HepG2 (cell line): Measurements from ENCODE around the gene RMDN2. TPM values are rescaled to one million over a fixed set of nuclear protein-coding genes. Genes with fewer than 3 reads are reported as not detected.

ENCODE experiments used
- ATAC-seq: fragments of 200-7000 bp; cut with Tn5 transposase; 3 replicates; pipeline ENCODE4 v1.9.1; 2020; ENCODE audit warnings: mild to moderate bottlenecking, moderate library complexity
- BruUV-seq: library from RNA; stranded (reverse); fragments of 400-500 nt; replicated peaks from 2 replicates; lab custom pipeline; 2021; lab: Mats Ljungman, UMichigan
- CTCF ChIA-PET: fragments of 300-600 bp; formaldehyde crosslinking; extraction: SDS; loops from one replicate; lab custom pipeline; 2021; ENCODE audit warnings: low total read pairs, inconsistent platforms, low intra/inter-chr PET ratio; lab: Yijun Ruan, JAX
- POLR2A ChIA-PET: fragments of 350-600 bp; sonication (Branson Sonifier 250); formaldehyde crosslinking; loops from one replicate; lab custom pipeline; 2020; ENCODE audit warnings: antibody characterized with exemption, inconsistent platforms; lab: Yijun Ruan, JAX
- DNase-seq: peaks from one replicate; pipeline ENCODE4 v3.0.0-alpha.2; 2015; ENCODE audit warnings: low spot score
- FAIRE-seq: peaks from 3 replicates; lab custom pipeline; 2011; peaks lifted over from hg19 to GRCh38; lab: Jason Lieb, UNC
- H2AFZ ChIP-seq: one replicate; pipeline ENCODE4 v1.6.1; 2011; ENCODE audit warnings: low read length, inconsistent platforms
- H3K27ac ChIP-seq: fragments of 300-600 bp; 3 replicates; pipeline ENCODE4 v1.8.0; 2011; ENCODE audit warnings: mixed run types, mild to moderate bottlenecking, mixed read lengths, low read length, inconsistent platforms; ENCODE audit not compliant: insufficient read depth; ENCODE audit errors: extremely low read length
- H3K27me3 ChIP-seq, 2 experiments: fragments of 200-600 bp in 1 of 2; 2 replicates in 1 of 2; 3 replicates in 1 of 2; pipeline versions ENCODE4 v1.6.0 to v1.8.0; 2011; ENCODE audit warnings: low read length in 2 of 2, mild to moderate bottlenecking in 2 of 2, moderate library complexity in 2 of 2, inconsistent platforms in 1 of 2; ENCODE audit not compliant: insufficient read depth in 2 of 2, control insufficient read depth in 1 of 2
- H3K36me3 ChIP-seq, 2 experiments: fragments of 200-600 bp in 1 of 2; replicated peaks in 1 of 2; 2 replicates in 1 of 2; 3 replicates in 1 of 2; pipeline versions ENCODE4 v1.5.1 to v1.8.0; 2011; ENCODE audit warnings: low read length in 2 of 2, inconsistent platforms in 1 of 2; ENCODE audit not compliant: insufficient read depth in 2 of 2, control insufficient read depth in 1 of 2
- H3K4me1 ChIP-seq: 2 replicates; pipeline ENCODE4 v1.5.1; 2012; ENCODE audit warnings: low read length, inconsistent platforms; ENCODE audit not compliant: insufficient read depth
- H3K4me2 ChIP-seq: 2 replicates; pipeline ENCODE4 v1.6.0; 2011; ENCODE audit warnings: low read depth, low read length, inconsistent platforms
- H3K4me3 ChIP-seq, 3 experiments: fragments of 200-600 bp in 1 of 3; sonication (generic), shearing (Covaris generic) in 1 of 3; replicated peaks in 1 of 3; 2 replicates each; pipeline ENCODE4 v1.5.1; 2011 to 2016; ENCODE audit warnings: low read length in 3 of 3, inconsistent platforms in 2 of 3, low read depth in 2 of 3, mild to moderate bottlenecking in 2 of 3, control low read depth in 1 of 3, mixed read lengths in 1 of 3; ENCODE audit not compliant: insufficient read depth in 1 of 3
- H3K79me2 ChIP-seq: one replicate; pipeline ENCODE4 v1.6.1; 2011; ENCODE audit warnings: low read length, inconsistent platforms; ENCODE audit not compliant: insufficient read depth
- H3K9ac ChIP-seq: 2 replicates; pipeline ENCODE4 v1.6.0; 2011; ENCODE audit warnings: mild to moderate bottlenecking, low read depth, low read length, inconsistent platforms; ENCODE audit not compliant: insufficient read depth
- H3K9me3 ChIP-seq: 2 replicates; pipeline ENCODE4 v1.5.1; 2012; ENCODE audit warnings: mild to moderate bottlenecking, low read length
- H4K20me1 ChIP-seq: 2 replicates; pipeline ENCODE4 v1.6.0; 2011; ENCODE audit warnings: inconsistent platforms, mild to moderate bottlenecking, low read length, moderate library complexity; ENCODE audit not compliant: insufficient read depth
- FOSL2 ChIP-seq: sonication (generic); formaldehyde crosslinking; IDR thresholded peaks from 2 replicates; pipeline ENCODE4 v1.4.0; 2020; ENCODE audit warnings: missing genetic modification reagents
- GMEB2 ChIP-seq: IDR thresholded peaks from 2 replicates; pipeline ENCODE4 v1.6.1; 2016; ENCODE audit warnings: missing biosample characterization, missing genetic modification reagents, low read depth
- KAT2B ChIP-seq: fragments of 150-350 bp; IDR thresholded peaks from 2 replicates; pipeline ENCODE4 v1.6.1; 2014; ENCODE audit warnings: low read depth, low read length, borderline replicate concordance
- NBN ChIP-seq: fragments of 450-650 bp; conservative IDR thresholded peaks from 2 replicates; pipeline ENCODE4 v1.6.1; 2017
- NRL ChIP-seq: sonication (generic); formaldehyde crosslinking; IDR thresholded peaks from 2 replicates; pipeline ENCODE4 v1.5.0; 2020; ENCODE audit warnings: missing genetic modification reagents, mild to moderate bottlenecking, moderate library complexity, borderline replicate concordance
- PAXIP1 ChIP-seq: sonication (generic); formaldehyde crosslinking; conservative IDR thresholded peaks from 2 replicates; pipeline ENCODE4 v1.4.0; 2020; ENCODE audit warnings: mild to moderate bottlenecking, missing genetic modification reagents, moderate library complexity
- POGK ChIP-seq: sonication (generic); formaldehyde crosslinking; conservative IDR thresholded peaks from 2 replicates; pipeline ENCODE4 v1.8.0; 2022; ENCODE audit warnings: mild to moderate bottlenecking, moderate library complexity, missing genetic modification reagents
- SNAPC5 ChIP-seq: sonication (generic); formaldehyde crosslinking; IDR thresholded peaks from 2 replicates; pipeline ENCODE4 v1.8.1; 2023; ENCODE audit warnings: mild to moderate bottlenecking, missing genetic modification reagents, borderline replicate concordance
- STAT5B ChIP-seq: sonication (generic); formaldehyde crosslinking; IDR thresholded peaks from 2 replicates; pipeline ENCODE4 v1.4.0; 2020; ENCODE audit warnings: missing genetic modification reagents
- WGBS: methylation state at CpG from one replicate; pipeline ENCODE4 v1.1.6; 2017; ENCODE audit warnings: low lambda C conversion rate; 5-methylcytosine and 5-hydroxymethylcytosine counted together
- in situ Hi-C: cut with HindIII; loops from 2 replicates; pipeline ENCODE4 v1.10.0; 2017; ENCODE audit warnings: low pct_unique_long_range_greater_than_20kb; ENCODE audit not compliant: extremely low pct_ligation_motif_present
- intact Hi-C: fragments of 100-400 bp; cut with micrococcal nuclease; formaldehyde crosslinking; loops from one replicate; pipeline ENCODE4 v1.10.0; 2022; ENCODE audit not compliant: unreplicated experiment
- polyA plus RNA-seq, 8 experiments: library from polyadenylated mRNA; depleted of rRNA in 3 of 8; stranded (reverse) in 7 of 8; unstranded in 1 of 8; fragments of >200 nt; fragmentation: Illumina TruSeq in 4 of 8; extraction: Trizol in 4 of 8; gene quantifications; 2 replicates each; pipeline versions ENCODE4 v1.2.1 to v1.2.3, GENCODE V29; 2011 to 2016; ENCODE audit warnings: low read depth in 4 of 8, missing spikeins in 1 of 8, mixed read lengths in 1 of 8; ENCODE audit not compliant: insufficient read depth in 1 of 8
- total RNA-seq, 5 experiments: library from RNA; depleted of rRNA; stranded (reverse); fragments of >200 nt; fragmentation: Illumina TruSeq; extraction: Trizol; gene quantifications; 2 replicates each; pipeline ENCODE4 v1.2.3, GENCODE V29; 2016; ENCODE audit warnings: low read depth in 1 of 5

RMDN2 gene
- total and polyA plus RNA-seq, 2 of the 13 experiments (the other 11 are each of a cell fraction or from before 2014, with no cell fraction given), result 2.3 to 8.9 TPM

- no peak for TF ChIP-seq GMEB2 (CRISPR knock-in tag)
- no peak for TF ChIP-seq KAT2B
Measured at GRCh38 chr2:37992601-37993000, 67.5 kb downstream of the RMDN2 start (continued).

GRCh38 chr2:37993143-37993542, 68.1 kb downstream of the RMDN2 start:
- Histone ChIP-seq H3K27me3 (no peaks in the 10 kb centered on the region), H3K9me3 (no peaks in the 10 kb centered on the region), H3K4me2 (no peak overlapping the region), H3K79me2 (no peaks in the 10 kb centered on the region), H3K4me1 (peaks cover 6% of the 10 kb centered on the region; the same call in 1 of the 2 replicates)
- ChIA-PET CTCF (no interaction called here), POLR2A (no interaction called here)
- no TSS peak for BruUV-seq
- TF ChIP-seq SNAPC5 (CRISPR knock-in tag) (no peak), POGK (CRISPR knock-in tag) (no peak), STAT5B (no peak), PAXIP1 (CRISPR knock-in tag) (no peak), NRL (CRISPR knock-in tag) (no peak), NBN (no peak), FOSL2 (CRISPR knock-in tag) (no peak)
- TF ChIP-seq, all 625 proteins: peak for 0
- Histone ChIP-seq H3K27ac (no peak overlapping the region), H3K36me3 (no peaks in the 10 kb centered on the region), H3K9ac (no peak overlapping the region), H4K20me1 (no peaks in the 10 kb centered on the region), H3K4me3 (no peak overlapping the region), H2AFZ (no peak overlapping the region)
- ATAC-seq, result no peak
- WGBS, result 94% methylated on average over 3 of the region's 3 CpGs
- no peak for FAIRE-seq
- DNase-seq, result no peak
- in situ Hi-C loops, result no loop called here
- intact Hi-C loops, result no loop called here
